ENCODE measurements around the gene GMNC. TPM values are rescaled to one million over a fixed set of nuclear protein-coding genes. Genes with fewer than 3 reads are reported as not detected.
A peak's percentile ranks its signal among the peaks of the same experiment; 100 is the strongest.

GMNC gene
- total RNA-seq, 3 donors from 2014 or later (not counting 1 experiment from before 2014, with no cell fraction given) = not detected

DNA sequence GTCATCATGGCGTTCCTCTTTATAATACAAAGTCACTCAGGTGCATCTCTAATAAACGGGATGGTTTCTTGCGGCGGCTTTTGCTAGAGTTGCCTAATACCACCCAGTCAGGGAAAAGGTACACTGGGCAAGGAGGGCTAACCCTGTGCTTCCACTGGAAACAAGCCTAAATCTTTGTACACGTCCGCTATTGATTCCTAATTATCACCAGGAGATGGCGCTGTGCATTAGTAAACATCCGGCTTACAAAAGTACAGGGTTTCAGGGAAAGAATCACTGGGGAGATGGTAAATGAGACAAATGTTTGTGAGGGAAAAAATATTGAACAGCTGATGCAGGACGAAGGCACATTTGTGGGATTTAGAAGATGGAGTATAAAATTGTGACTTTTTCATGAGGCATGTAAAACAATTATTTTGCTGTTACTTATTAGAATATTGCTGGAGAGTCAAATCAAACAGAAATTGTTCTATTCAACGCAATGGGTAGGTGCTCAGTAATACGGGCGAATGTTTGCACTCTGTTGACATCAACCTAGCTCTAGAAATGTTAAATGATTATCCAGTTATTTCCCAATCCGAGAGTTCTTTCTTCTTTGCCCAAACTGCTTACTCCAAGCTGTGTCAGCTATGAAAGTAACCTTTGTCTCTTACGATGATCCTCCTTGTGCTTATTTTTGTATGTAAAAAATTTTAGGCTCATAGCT lies 50.6 kb downstream of the GMNC start:
- no peak overlapping the region for H3K27ac Mint-ChIP-seq
- H3K27me3 Mint-ChIP-seq (ENCODE audit: low read depth in 2 of 2) = peaks cover 0 to 3% of the 10 kb centered on the region in 2 donors
- Histone ChIP-seq H3K4me3 (ENCODE audit: low read length) (no peak overlapping the region), H3K27ac (ENCODE audit: low read length) (no peak overlapping the region), H3K9me3 (ENCODE audit: control insufficient read depth, insufficient read depth, low read length) (no peaks in the 10 kb centered on the region), H3K4me1 (ENCODE audit: control insufficient read depth, insufficient read depth, low read length) (no peaks in the 10 kb centered on the region), H3K36me3 (ENCODE audit: control insufficient read depth, insufficient read depth, low read length) (no peaks in the 10 kb centered on the region), H3K27me3 (ENCODE audit: control insufficient read depth, insufficient read depth, low read length) (no peaks in the 10 kb centered on the region)
- 42% methylated on average over 14 of the region's 14 CpGs for WGBS (ENCODE audit: insufficient coverage)
- ATAC-seq (no peak), DNase-seq (peak in 1 of 2 donors; percentile 4)
- H3K36me3 Mint-ChIP-seq = no peaks in the 10 kb centered on the region
- TF ChIP-seq CTCF (IDR thresholded peaks at IDR 0.05) = no peak
- intact Hi-C loops (cut with micrococcal nuclease) = no loop called here
- H3K4me3 Mint-ChIP-seq = no peak overlapping the region
- H3K9me3 Mint-ChIP-seq = peaks cover under 1 to 3% of the 10 kb centered on the region in 2 donors
- H3K4me1 Mint-ChIP-seq = no peaks in the 10 kb centered on the region

DNA sequence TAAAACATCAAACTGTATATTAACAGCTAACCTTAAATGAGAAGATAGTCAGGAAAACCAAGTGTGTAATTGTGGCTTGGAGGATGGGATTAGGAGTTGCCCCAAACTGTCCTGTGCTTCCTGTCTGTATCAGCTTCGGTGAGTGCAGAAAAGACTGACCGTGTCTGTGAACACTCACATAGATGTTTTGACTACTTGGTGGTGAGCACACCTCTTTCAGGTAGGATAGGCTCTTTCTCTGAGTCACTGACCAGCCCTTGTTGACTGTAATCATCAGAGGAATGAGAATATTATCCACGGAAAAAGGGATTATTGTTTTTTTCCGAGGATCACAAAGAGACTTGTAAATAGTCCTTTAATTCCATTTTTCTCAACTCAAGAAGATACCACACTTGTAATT lies 51.5 kb downstream of the GMNC start:
- Mint-ChIP-seq H3K27me3 (ENCODE audit: low read depth in 2 of 2) (peaks cover 0 to 3% of the 10 kb centered on the region in 2 donors), H3K9me3 (peaks cover 0 to 3% of the 10 kb centered on the region in 2 donors), H3K4me3 (no peak overlapping the region), H3K36me3 (no peaks in the 10 kb centered on the region), H3K27ac (no peak overlapping the region), H3K4me1 (no peaks in the 10 kb centered on the region)
- Histone ChIP-seq H3K36me3 (ENCODE audit: control insufficient read depth, insufficient read depth, low read length) (no peaks in the 10 kb centered on the region), H3K4me1 (ENCODE audit: control insufficient read depth, insufficient read depth, low read length) (no peaks in the 10 kb centered on the region), H3K27me3 (ENCODE audit: control insufficient read depth, insufficient read depth, low read length) (no peaks in the 10 kb centered on the region), H3K4me3 (ENCODE audit: low read length) (no peak overlapping the region), H3K9me3 (ENCODE audit: control insufficient read depth, insufficient read depth, low read length) (no peaks in the 10 kb centered on the region), H3K27ac (ENCODE audit: low read length) (no peak overlapping the region)
- TF ChIP-seq CTCF (IDR thresholded peaks at IDR 0.05) = no peak
- 84% methylated on average over 4 of the region's 4 CpGs for WGBS (ENCODE audit: insufficient coverage)
- DNase-seq (no peak), ATAC-seq (no peak)
- intact Hi-C loops (cut with micrococcal nuclease) = no loop called here

- no peaks in the 10 kb centered on the region for H3K27me3 ChIP-seq (ENCODE audit: control insufficient read depth, insufficient read depth, low read length)
- H3K4me1 ChIP-seq (ENCODE audit: control insufficient read depth, insufficient read depth, low read length) = no peaks in the 10 kb centered on the region
- H3K4me3 Mint-ChIP-seq = no peak overlapping the region
- DNase-seq = no peak
- intact Hi-C loops (cut with micrococcal nuclease) = no loop called here
- no peak overlapping the region for H3K27ac ChIP-seq (ENCODE audit: low read length)
- H3K36me3 Mint-ChIP-seq = no peaks in the 10 kb centered on the region
- no peaks in the 10 kb centered on the region for H3K4me1 Mint-ChIP-seq
- WGBS (ENCODE audit: insufficient coverage) = 81% methylated on average over 2 of the region's 2 CpGs
- no peak overlapping the region for H3K27ac Mint-ChIP-seq
- TF ChIP-seq CTCF (IDR thresholded peaks at IDR 0.05) = no peak
- H3K9me3 ChIP-seq (ENCODE audit: control insufficient read depth, insufficient read depth, low read length) = no peaks in the 10 kb centered on the region
- H3K36me3 ChIP-seq (ENCODE audit: control insufficient read depth, insufficient read depth, low read length) = no peaks in the 10 kb centered on the region
- H3K27me3 Mint-ChIP-seq (ENCODE audit: low read depth in 2 of 2) = peaks cover 0 to 3% of the 10 kb centered on the region in 2 donors
- ATAC-seq = no peak
- peaks cover 0 to 3% of the 10 kb centered on the region in 2 donors for H3K9me3 Mint-ChIP-seq
- no peak overlapping the region for H3K4me3 ChIP-seq (ENCODE audit: low read length)
Measured at GRCh38 chr3:190809351-190809750, 53.1 kb downstream of the GMNC start.

All from natural killer cell (primary cell).